HCT116 (cell line): ENCODE data around the gene TAF4B. TPM values are rescaled to one million over a fixed set of nuclear protein-coding genes. Genes with fewer than 3 reads are reported as not detected.

ENCODE experiments used
- ATAC-seq: fragments of 200-7000 bp; cut with Tn5 transposase; 2 replicates; pipeline ENCODE4 v1.9.1; 2020; ENCODE audit warnings: mild to moderate bottlenecking, moderate library complexity
- BruUV-seq: library from RNA; stranded (reverse); fragments of 400-500 nt; replicated peaks from 2 replicates; lab custom pipeline; 2021; lab: Mats Ljungman, UMichigan
- CTCF ChIA-PET: fragments of 300-600 bp; sonication (Branson Sonifier 250); formaldehyde crosslinking; loops from one replicate; lab custom pipeline; 2021; ENCODE audit warnings: antibody characterized with exemption; lab: Charles Lee
- POLR2A ChIA-PET: fragments of 300-600, 350-600 bp; sonication (Branson Sonifier 250); formaldehyde crosslinking; loops from one replicate; lab custom pipeline; 2021; ENCODE audit warnings: antibody characterized with exemption; lab: Charles Lee
- RAD21 ChIA-PET, 2 experiments: fragments of 300-600 bp; sonication (Branson Sonifier 250); formaldehyde crosslinking; loops; one replicate each; lab custom pipeline; 2023; ENCODE audit warnings: low total read pairs in 2 of 2; ENCODE audit not compliant: uncharacterized antibody in 2 of 2, unreplicated experiment in 2 of 2, low non-redundant PET in 1 of 2; lab: Charles Lee
- DNase-seq: peaks from one replicate; pipeline ENCODE4 v3.0.0-alpha.2; 2010; ENCODE audit warnings: low read depth, low spot score
- H2AFZ ChIP-seq: fragments of 200-600 bp; shearing (Covaris generic), sonication (generic); 2 replicates; pipeline ENCODE4 v1.6.1; 2017; ENCODE audit warnings: low read depth, mixed run types, mixed read lengths, antibody characterized with exemption, low read length; ENCODE audit not compliant: poor library complexity, severe bottlenecking
- H3K27ac ChIP-seq: 2 replicates; pipeline ENCODE4 v1.5.1; 2012; ENCODE audit warnings: low read depth, low read length
- H3K27me3 ChIP-seq: fragments of 200-600 bp; sonication (generic); 2 replicates; pipeline ENCODE4 v1.6.1; 2016; ENCODE audit warnings: mixed run types, low read length, mixed read lengths; ENCODE audit not compliant: insufficient read depth
- H3K36me3 ChIP-seq, 2 experiments: fragments of 200-500 bp in 1 of 2; fragments of 200-600 bp in 1 of 2; sonication (Bioruptor generic) in 1 of 2; sonication (generic) in 1 of 2; 2 replicates each; pipeline versions ENCODE4 v1.5.1 to v1.6.1; 2014 to 2016; ENCODE audit warnings: low read length in 2 of 2, inconsistent platforms in 1 of 2, mixed read lengths in 1 of 2, mixed run types in 1 of 2; ENCODE audit not compliant: insufficient read depth in 2 of 2, control insufficient read depth in 1 of 2
- H3K4me1 ChIP-seq, 2 experiments: fragments of 200-600 bp in 1 of 2; sonication (generic) in 1 of 2; 2 replicates each; pipeline versions ENCODE4 v1.5.1 to v1.6.1; 2012 to 2017; ENCODE audit warnings: low read length in 2 of 2, inconsistent platforms in 1 of 2, mild to moderate bottlenecking in 1 of 2, mixed read lengths in 1 of 2, mixed run types in 1 of 2, moderate library complexity in 1 of 2; ENCODE audit not compliant: insufficient read depth in 2 of 2, control insufficient read depth in 1 of 2
- H3K4me2 ChIP-seq: fragments of 200-600 bp; sonication (generic); 2 replicates; pipeline ENCODE4 v1.6.1; 2017; ENCODE audit warnings: mixed run types, low read length, mixed read lengths
- H3K4me3 ChIP-seq, 2 experiments: fragments of 200-600 bp in 1 of 2; sonication (generic) in 1 of 2; replicated peaks in 1 of 2; 2 replicates each; pipeline ENCODE4 v1.5.1; 2011 to 2016; ENCODE audit warnings: low read length in 2 of 2, control low read depth in 1 of 2, low read depth in 1 of 2, mild to moderate bottlenecking in 1 of 2, mixed read lengths in 1 of 2, mixed run types in 1 of 2
- H3K79me2 ChIP-seq: fragments of 200-600 bp; sonication (generic); 2 replicates; pipeline ENCODE4 v1.6.1; 2017; ENCODE audit warnings: mild to moderate bottlenecking, mixed run types, low read length, moderate library complexity, mixed read lengths; ENCODE audit not compliant: insufficient read depth
- H3K9ac ChIP-seq: fragments of 200-600 bp; sonication (generic); 2 replicates; pipeline ENCODE4 v1.6.1; 2016; ENCODE audit warnings: low read length, mixed read lengths
- H3K9me2 ChIP-seq: fragments of 200-600 bp; sonication (generic), shearing (Covaris generic); 2 replicates; pipeline ENCODE4 v1.6.1; 2017; ENCODE audit warnings: mixed run types, mild to moderate bottlenecking, moderate library complexity; ENCODE audit not compliant: insufficient read depth
- H3K9me3 ChIP-seq, 2 experiments: fragments of 200-500 bp in 1 of 2; fragments of 200-600 bp in 1 of 2; sonication (Bioruptor generic) in 1 of 2; sonication (generic) in 1 of 2; 2 replicates each; pipeline ENCODE4 v1.6.1; 2014 to 2017; ENCODE audit warnings: low read length in 2 of 2, mixed read lengths in 2 of 2, inconsistent platforms in 1 of 2, low read depth in 1 of 2, mild to moderate bottlenecking in 1 of 2, mixed run types in 1 of 2, moderate library complexity in 1 of 2; ENCODE audit not compliant: control insufficient read depth in 1 of 2, insufficient read depth in 1 of 2
- H4K20me1 ChIP-seq: fragments of 200-600 bp; sonication (generic), shearing (Covaris generic); 2 replicates; pipeline ENCODE4 v1.6.1; 2017; ENCODE audit warnings: mixed run types, mild to moderate bottlenecking, moderate library complexity; ENCODE audit not compliant: insufficient read depth
- CBX3 ChIP-seq: IDR thresholded peaks from 2 replicates; pipeline ENCODE4 v1.6.1; 2012; ENCODE audit warnings: low read depth
- POLR2A ChIP-seq: IDR thresholded peaks from 2 replicates; pipeline ENCODE4 v1.7.0; 2011; ENCODE audit warnings: borderline replicate concordance; ENCODE audit not compliant: insufficient read depth, insufficient read length; ENCODE audit errors: extremely low read depth
- POLR2AphosphoS5 ChIP-seq: IDR thresholded peaks from 2 replicates; pipeline ENCODE4 v1.6.1; 2011; ENCODE audit warnings: mild to moderate bottlenecking, low read depth, low read length, moderate library complexity
- SIN3A ChIP-seq: IDR thresholded peaks from 2 replicates; pipeline ENCODE4 v1.6.1; 2012; ENCODE audit warnings: low read depth
- TCF7L2 ChIP-seq: IDR thresholded peaks from 2 replicates; pipeline ENCODE4 v1.7.0; 2011; ENCODE audit warnings: borderline replicate concordance, inconsistent platforms; ENCODE audit not compliant: insufficient read depth, insufficient read length; ENCODE audit errors: extremely low read depth
- intact Hi-C: fragments of 100-400 bp; cut with micrococcal nuclease; formaldehyde crosslinking; loops from 2 replicates; pipeline ENCODE4 v1.10.0; 2022
- total RNA-seq: library from RNA; stranded (reverse); gene quantifications from one replicate; pipeline ENCODE4 v1.2.1, GENCODE V29; 2021; ENCODE audit not compliant: unreplicated experiment
- TF ChIP-seq, protein P1 (sequence below): IDR thresholded peaks from 2 replicates; pipeline ENCODE4 v1.6.1; 2012; ENCODE audit warnings: low read depth
- TF ChIP-seq, protein P2 (sequence below): IDR thresholded peaks from 2 replicates; pipeline ENCODE4 v1.6.1; 2012

TAF4B gene
- total RNA-seq, 1 experiment from 2014 or later = 17.8 TPM

DNA sequence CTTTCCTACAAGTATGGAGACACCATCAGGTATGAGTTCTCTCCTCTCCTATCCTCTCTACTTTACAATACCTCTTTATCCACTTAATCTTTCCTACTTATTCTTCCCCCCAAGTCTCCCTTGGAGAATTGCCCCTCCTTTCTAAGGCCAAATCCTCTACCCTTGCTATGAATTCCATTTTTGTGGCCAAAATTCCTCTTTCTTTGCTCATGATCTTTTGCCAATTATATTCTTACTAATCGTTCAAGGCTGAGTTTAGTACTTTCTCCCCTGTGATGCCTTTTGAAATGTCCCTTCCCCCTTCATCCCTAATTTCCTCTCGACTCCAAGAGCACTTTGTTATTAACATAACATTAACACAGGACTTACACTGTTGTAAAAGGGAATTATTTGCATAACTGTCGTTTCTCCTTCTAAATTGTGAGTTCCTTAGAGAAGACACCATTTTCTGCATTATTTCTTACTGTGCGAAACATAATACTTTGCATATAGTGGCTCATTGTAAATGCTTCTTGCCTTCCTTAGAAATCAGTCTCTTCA, 188.7 kb downstream of the TAF4B start:
- Histone ChIP-seq H3K27ac (no peak overlapping the region), H3K36me3 (no peaks in the 10 kb centered on the region), H3K9me3 (no peaks in the 10 kb centered on the region), H3K4me2 (no peak overlapping the region), H3K9me2 (no peaks in the 10 kb centered on the region; the same call in 1 of the 2 replicates), H3K4me1 (no peaks in the 10 kb centered on the region), H3K9ac (no peak overlapping the region), H3K4me3 (no peak overlapping the region), H3K79me2 (no peaks in the 10 kb centered on the region), H3K27me3 (no peaks in the 10 kb centered on the region)
- intact Hi-C loops = no loop called here
- ChIA-PET POLR2A (no interaction called here), RAD21 (interaction anchor here in 1 of 2 experiments (0.6 kb wide), 1 partner anchor 113 kb away, joined by 4 read pairs; no protein-coding TSS in a partner anchor), CTCF (no interaction called here)
- ATAC-seq = no peak
- no TSS peak for BruUV-seq
- DNase-seq = no peak
- TF ChIP-seq CBX3 (no peak), POLR2AphosphoS5 (no peak), POLR2A (no peak), SIN3A (no peak), TCF7L2 (no peak)
- TF ChIP-seq, protein P1, sequence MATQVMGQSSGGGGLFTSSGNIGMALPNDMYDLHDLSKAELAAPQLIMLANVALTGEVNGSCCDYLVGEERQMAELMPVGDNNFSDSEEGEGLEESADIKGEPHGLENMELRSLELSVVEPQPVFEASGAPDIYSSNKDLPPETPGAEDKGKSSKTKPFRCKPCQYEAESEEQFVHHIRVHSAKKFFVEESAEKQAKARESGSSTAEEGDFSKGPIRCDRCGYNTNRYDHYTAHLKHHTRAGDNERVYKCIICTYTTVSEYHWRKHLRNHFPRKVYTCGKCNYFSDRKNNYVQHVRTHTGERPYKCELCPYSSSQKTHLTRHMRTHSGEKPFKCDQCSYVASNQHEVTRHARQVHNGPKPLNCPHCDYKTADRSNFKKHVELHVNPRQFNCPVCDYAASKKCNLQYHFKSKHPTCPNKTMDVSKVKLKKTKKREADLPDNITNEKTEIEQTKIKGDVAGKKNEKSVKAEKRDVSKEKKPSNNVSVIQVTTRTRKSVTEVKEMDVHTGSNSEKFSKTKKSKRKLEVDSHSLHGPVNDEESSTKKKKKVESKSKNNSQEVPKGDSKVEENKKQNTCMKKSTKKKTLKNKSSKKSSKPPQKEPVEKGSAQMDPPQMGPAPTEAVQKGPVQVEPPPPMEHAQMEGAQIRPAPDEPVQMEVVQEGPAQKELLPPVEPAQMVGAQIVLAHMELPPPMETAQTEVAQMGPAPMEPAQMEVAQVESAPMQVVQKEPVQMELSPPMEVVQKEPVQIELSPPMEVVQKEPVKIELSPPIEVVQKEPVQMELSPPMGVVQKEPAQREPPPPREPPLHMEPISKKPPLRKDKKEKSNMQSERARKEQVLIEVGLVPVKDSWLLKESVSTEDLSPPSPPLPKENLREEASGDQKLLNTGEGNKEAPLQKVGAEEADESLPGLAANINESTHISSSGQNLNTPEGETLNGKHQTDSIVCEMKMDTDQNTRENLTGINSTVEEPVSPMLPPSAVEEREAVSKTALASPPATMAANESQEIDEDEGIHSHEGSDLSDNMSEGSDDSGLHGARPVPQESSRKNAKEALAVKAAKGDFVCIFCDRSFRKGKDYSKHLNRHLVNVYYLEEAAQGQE = no peak
- TF ChIP-seq, protein P2, sequence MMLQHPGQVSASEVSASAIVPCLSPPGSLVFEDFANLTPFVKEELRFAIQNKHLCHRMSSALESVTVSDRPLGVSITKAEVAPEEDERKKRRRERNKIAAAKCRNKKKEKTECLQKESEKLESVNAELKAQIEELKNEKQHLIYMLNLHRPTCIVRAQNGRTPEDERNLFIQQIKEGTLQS = no peak
- TF ChIP-seq, all 23 proteins: peak for 0
- Histone ChIP-seq H4K20me1 (no peaks in the 10 kb centered on the region), H2AFZ (no peak overlapping the region)
